DOHH2 (cell line): ENCODE measurements around the gene GCA.

Source experiments
- H3F3A ChIP-seq: fragments of 200-600 bp; sonication (generic), shearing (Covaris generic); 2 replicates; pipeline ENCODE4 v1.6.0; 2016; ENCODE audit warnings: antibody characterized with exemption, mild to moderate bottlenecking; ENCODE audit not compliant: control insufficient read depth, insufficient read depth
- H3K27ac ChIP-seq: fragments of 200-600 bp; sonication (generic); 2 replicates; pipeline ENCODE4 v1.5.1; 2014; ENCODE audit warnings: low read depth, mild to moderate bottlenecking, low read length, moderate library complexity
- H3K27me3 ChIP-seq: fragments of 200-600 bp; sonication (generic); 2 replicates; pipeline ENCODE4 v1.6.1; 2014; ENCODE audit warnings: mild to moderate bottlenecking, low read length, mixed read lengths; ENCODE audit not compliant: control insufficient read depth
- H3K36me3 ChIP-seq: fragments of 200-600 bp; sonication (generic); 2 replicates; pipeline ENCODE4 v1.6.1; 2014; ENCODE audit warnings: mild to moderate bottlenecking, low read length, moderate library complexity, mixed read lengths; ENCODE audit not compliant: control insufficient read depth
- H3K4me1 ChIP-seq: fragments of 200-600 bp; sonication (generic); 2 replicates; pipeline ENCODE4 v1.6.1; 2014; ENCODE audit warnings: mild to moderate bottlenecking, low read length, mixed read lengths; ENCODE audit not compliant: control insufficient read depth
- H3K4me2 ChIP-seq: fragments of 200-600 bp; sonication (generic); 2 replicates; pipeline ENCODE4 v1.6.0; 2014; ENCODE audit warnings: mild to moderate bottlenecking, low read length, moderate library complexity
- H3K4me3 ChIP-seq: fragments of 200-600 bp; sonication (generic); 2 replicates; pipeline ENCODE4 v1.5.1; 2014; ENCODE audit warnings: mild to moderate bottlenecking, low read length, mixed read lengths
- H3K79me2 ChIP-seq: fragments of 200-600 bp; sonication (generic); 2 replicates; pipeline ENCODE4 v1.6.1; 2014; ENCODE audit warnings: mild to moderate bottlenecking, low read length, mixed read lengths; ENCODE audit not compliant: control insufficient read depth
- H3K9me2 ChIP-seq: fragments of 200-600 bp; sonication (generic); replicated peaks from 2 replicates; pipeline ENCODE4 v1.6.1; 2014; ENCODE audit warnings: mild to moderate bottlenecking, low read length, mixed read lengths; ENCODE audit not compliant: control insufficient read depth
- H3K9me3 ChIP-seq: fragments of 200-600 bp; sonication (generic); 2 replicates; pipeline ENCODE4 v1.6.1; 2014; ENCODE audit warnings: antibody characterized with exemption, low read length, mixed read lengths; ENCODE audit not compliant: control insufficient read depth, insufficient read depth
- H4K20me1 ChIP-seq: fragments of 200-600 bp; sonication (generic); 2 replicates; pipeline ENCODE4 v1.6.0; 2014; ENCODE audit warnings: low read depth, mild to moderate bottlenecking, antibody characterized with exemption, low read length, moderate library complexity; ENCODE audit not compliant: control insufficient read depth, insufficient read depth
- CTCF ChIP-seq: fragments of 200-600 bp; sonication (generic); IDR thresholded peaks from one replicate; pipeline ENCODE4 v1.5.1; 2014; ENCODE audit warnings: antibody characterized with exemption, mild to moderate bottlenecking, low read depth, low read length; ENCODE audit not compliant: poor library complexity, severe bottlenecking
- EZH2phosphoT487 ChIP-seq: fragments of 200-600 bp; sonication (generic); IDR thresholded peaks from 2 replicates; pipeline ENCODE4 v1.6.1; 2017; ENCODE audit warnings: borderline replicate concordance, mild to moderate bottlenecking, antibody characterized with exemption, low read length, moderate library complexity, mixed read lengths

The GCA gene

GRCh38 chr2:162342841-162343240 is 1.1 kb upstream of the GCA start:
- Histone ChIP-seq H3K9me2 (no peaks in the 10 kb centered on the region), H3K4me2 (no peak overlapping the region), H3K27me3 (no peaks in the 10 kb centered on the region)

GRCh38 chr2:162343492-162343823 is 474 bp upstream of the GCA start:
- peaks cover 4% of the 10 kb centered on the region; the same call in 1 of the 2 replicates for H3K79me2 ChIP-seq
- no peak for TF ChIP-seq CTCF
- TF ChIP-seq EZH2phosphoT487: no peak
- no peaks in the 10 kb centered on the region for H3K36me3 ChIP-seq
- H3K4me1 ChIP-seq: peaks cover 9% of the 10 kb centered on the region
- H3K9me2 ChIP-seq: no peaks in the 10 kb centered on the region
- H3F3A ChIP-seq: no peaks in the 10 kb centered on the region
- H3K4me3 ChIP-seq: peak overlapping the region; percentile 80
- no peaks in the 10 kb centered on the region for H4K20me1 ChIP-seq
- no peaks in the 10 kb centered on the region for H3K27me3 ChIP-seq
- peak overlapping the region; percentile 70 for H3K4me2 ChIP-seq
- peaks cover 4% of the 10 kb centered on the region; the same call in 1 of the 2 replicates for H3K9me3 ChIP-seq
- no peak overlapping the region for H3K27ac ChIP-seq

More at GRCh38 chr2:162342841-162343240, 1.1 kb upstream of the GCA start:
- peaks cover 4% of the 10 kb centered on the region; the same call in 1 of the 2 replicates for H3K79me2 ChIP-seq
- H4K20me1 ChIP-seq: no peaks in the 10 kb centered on the region
- no peak for TF ChIP-seq EZH2phosphoT487
- H3K9me3 ChIP-seq: peaks cover 4% of the 10 kb centered on the region; the same call in 1 of the 2 replicates
- H3K4me1 ChIP-seq: peaks cover 9% of the 10 kb centered on the region
- H3F3A ChIP-seq: no peaks in the 10 kb centered on the region
- H3K27ac ChIP-seq: no peak overlapping the region
- no peaks in the 10 kb centered on the region for H3K36me3 ChIP-seq
- no peak overlapping the region for H3K4me3 ChIP-seq

GRCh38 chr2:162344617-162344950 is 652 bp downstream of the GCA start:
- Histone ChIP-seq H3K27ac (peak overlapping the region; percentile 43; the same call in 1 of the 2 replicates), H3K9me2 (no peaks in the 10 kb centered on the region), H3K4me3 (peak overlapping the region; percentile 80), H3K4me2 (peak overlapping the region; percentile 70), H4K20me1 (no peaks in the 10 kb centered on the region), H3K9me3 (peaks cover 4% of the 10 kb centered on the region; the same call in 1 of the 2 replicates), H3K27me3 (no peaks in the 10 kb centered on the region), H3K4me1 (peaks cover 9% of the 10 kb centered on the region), H3K36me3 (no peaks in the 10 kb centered on the region), H3K79me2 (peaks cover 4% of the 10 kb centered on the region; the same call in 1 of the 2 replicates), H3F3A (no peaks in the 10 kb centered on the region)
- TF ChIP-seq EZH2phosphoT487: no peak
- TF ChIP-seq CTCF: no peak

- Histone ChIP-seq H3K27me3 (no peaks in the 10 kb centered on the region), H3K27ac (no peak overlapping the region), H3K9me3 (no peaks in the 10 kb centered on the region), H3K4me1 (no peaks in the 10 kb centered on the region), H3K4me3 (no peak overlapping the region), H4K20me1 (no peaks in the 10 kb centered on the region), H3K79me2 (no peaks in the 10 kb centered on the region), H3K4me2 (no peak overlapping the region), H3K9me2 (no peaks in the 10 kb centered on the region), H3K36me3 (no peaks in the 10 kb centered on the region), H3F3A (no peaks in the 10 kb centered on the region)
- no peak for TF ChIP-seq CTCF
- TF ChIP-seq EZH2phosphoT487: no peak
Observed at GRCh38 chr2:162365392-162365791, 21.5 kb downstream of the GCA start.
